ENCODE data around the gene MAP3K6. TPM values are rescaled to one million over a fixed set of nuclear protein-coding genes. Genes with fewer than 3 reads are reported as not detected.

The MAP3K6 gene
- total RNA-seq, 4 donors from 2014 or later = 13.5 to 35.5 (median 24.4) TPM

- TF ChIP-seq EP300 (IDR thresholded peaks at IDR 0.05; ENCODE audit: low read depth) (no peak), CTCF (IDR thresholded peaks at IDR 0.05) (no peak), POLR2A (IDR thresholded peaks at IDR 0.05) (no peak), POLR2AphosphoS5 (IDR thresholded peaks at IDR 0.05) (no peak)
- no peaks in the 10 kb centered on the region for H3K36me3 ChIP-seq
- H3K27me3 ChIP-seq = no peaks in the 10 kb centered on the region
- peaks cover 23 to 46% (median 43%) of the 10 kb centered on the region in 4 donors for H3K4me1 ChIP-seq
- H3K27ac ChIP-seq = no peak overlapping the region
- H3K4me3 ChIP-seq = no peak overlapping the region
- 93% methylated on average over 10 of the region's 13 CpGs; no CpG with 5 or more reads in 1 of the 2 donors for WGBS, 2 donors (ENCODE audit: low coverage in 1 of 2)
- no peaks in the 10 kb centered on the region for H3K9me3 ChIP-seq
- DNase-seq = no peak
- intact Hi-C loops (cut with DNase I; ENCODE audit: low total_unique reads) (no loop called here), in situ Hi-C loops (cut with MboI; ENCODE audit: low pct_ligation_motif_present in 1 of 4, low pct_unique_long_range_greater_than_20kb in 1 of 4, low sequenced_read_pairs in 3 of 4) (no loop called here)
Observed at GRCh38 chr1:27353166-27353565, 13.6 kb downstream of the MAP3K6 start.

GRCh38 chr1:27351541-27352107 is 15.1 kb downstream of the MAP3K6 start:
- TF ChIP-seq CTCF (IDR thresholded peaks at IDR 0.05) (no peak), EP300 (IDR thresholded peaks at IDR 0.05; ENCODE audit: low read depth) (no peak), POLR2AphosphoS5 (IDR thresholded peaks at IDR 0.05) (no peak), POLR2A (IDR thresholded peaks at IDR 0.05) (no peak)
- Histone ChIP-seq H3K27me3 (no peaks in the 10 kb centered on the region), H3K36me3 (no peaks in the 10 kb centered on the region), H3K4me1 (peaks cover 15 to 34% (median 29%) of the 10 kb centered on the region in 4 donors), H3K9me3 (no peaks in the 10 kb centered on the region), H3K4me3 (peak overlapping the region in 1 of 4 donors; percentile 16), H3K27ac (peak overlapping the region in 2 of 4 donors; percentile 12 to 30)
- no peak for DNase-seq
- in situ Hi-C loops (cut with MboI; ENCODE audit: low pct_ligation_motif_present in 1 of 4, low pct_unique_long_range_greater_than_20kb in 1 of 4, low sequenced_read_pairs in 3 of 4) (no loop called here), intact Hi-C loops (cut with DNase I; ENCODE audit: low total_unique reads) (no loop called here)
- 56% methylated on average over 7 of the region's 8 CpGs; no CpG with 5 or more reads in 1 of the 2 donors for WGBS, 2 donors (ENCODE audit: low coverage in 1 of 2)

GRCh38 chr1:27350663-27351540 is 15.9 kb downstream of the MAP3K6 start:
- Histone ChIP-seq H3K27ac (peak overlapping the region in 2 of 4 donors; percentile 12 to 30), H3K9me3 (no peaks in the 10 kb centered on the region), H3K4me3 (peak overlapping the region in 1 of 4 donors; percentile 16), H3K36me3 (no peaks in the 10 kb centered on the region), H3K4me1 (peaks cover 15 to 30% (median 26%) of the 10 kb centered on the region in 4 donors), H3K27me3 (no peaks in the 10 kb centered on the region)
- in situ Hi-C loops (cut with MboI; ENCODE audit: low pct_ligation_motif_present in 1 of 4, low pct_unique_long_range_greater_than_20kb in 1 of 4, low sequenced_read_pairs in 3 of 4) (no loop called here), intact Hi-C loops (cut with DNase I; ENCODE audit: low total_unique reads) (no loop called here)
- no peak for TF ChIP-seq EP300 (IDR thresholded peaks at IDR 0.05; ENCODE audit: low read depth)
- TF ChIP-seq CTCF (IDR thresholded peaks at IDR 0.05) = no peak
- no peak for TF ChIP-seq POLR2A (IDR thresholded peaks at IDR 0.05)
- no peak for TF ChIP-seq POLR2AphosphoS5 (IDR thresholded peaks at IDR 0.05)
- peak; percentile 45 for DNase-seq
- WGBS, 2 donors (ENCODE audit: low coverage in 1 of 2) = 48 to 66% methylated on average over 12 to 59 of the region's 62 CpGs

All from transverse colon (tissue), 4 donors.